ENCODE results near the gene S100A3. TPM values are rescaled to one million over a fixed set of nuclear protein-coding genes. Genes with fewer than 3 reads are reported as not detected.
A peak's percentile ranks its signal among the peaks of the same experiment; 100 is the strongest.

Gene S100A3
- total and polyA plus RNA-seq, 2 of the 8 experiments (the other 6 are each of a cell fraction or from before 2014, with no cell fraction given): 0.26 to 0.47 TPM

DNA sequence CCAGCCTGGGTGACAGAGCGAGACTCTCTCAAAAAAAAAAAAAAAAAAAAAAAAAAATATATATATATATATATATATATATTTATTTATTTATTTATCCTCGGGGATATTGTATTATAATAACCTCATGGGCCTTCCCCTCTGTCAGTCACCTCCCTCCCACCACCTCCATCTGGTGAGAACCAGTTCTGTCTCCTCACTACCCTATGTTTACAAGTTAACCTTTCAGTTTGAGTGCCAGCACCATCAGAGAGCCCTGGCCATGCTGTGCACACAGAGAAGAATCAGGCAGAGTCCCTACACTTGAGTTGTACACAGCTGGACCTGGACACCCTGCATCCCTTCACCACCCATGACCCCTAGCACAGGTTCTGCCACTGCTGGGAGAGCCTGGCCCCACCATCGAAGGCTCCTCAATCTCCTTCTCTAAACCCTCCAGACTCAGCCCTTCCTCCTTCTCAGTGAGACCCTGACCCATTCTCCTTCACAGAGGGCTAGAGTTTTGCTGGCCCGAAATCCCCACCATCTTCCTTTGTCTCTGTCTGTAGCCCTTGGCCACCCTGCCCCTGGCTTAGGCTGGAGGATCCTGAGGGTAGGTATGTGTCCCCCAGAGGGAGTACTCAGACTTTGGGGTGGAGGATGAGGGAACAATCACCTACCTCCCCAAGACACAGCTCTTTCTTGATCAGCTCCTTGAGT, 9.5 kb downstream of the S100A3 start:
- H2AK5ac ChIP-seq (ENCODE audit: low read depth, low read length): peak overlapping the region; percentile 89; the same call in 1 of the 2 replicates
- no peaks in the 10 kb centered on the region for H3K79me2 ChIP-seq (ENCODE audit: control insufficient read depth in 1 of 2, insufficient read depth in 2 of 2, low read length in 2 of 2)
- peak overlapping the region; percentile 68; the same call in 1 of the 2 replicates for H2BK12ac ChIP-seq (ENCODE audit: low read depth, low read length)
- H3K4me1 ChIP-seq (replicated peaks in 1 of 4; ENCODE audit: control insufficient read depth in 3 of 4, insufficient read depth in 4 of 4, low read length in 3 of 4): peaks cover 11 to 28% (median 20%) of the 10 kb centered on the region in 4 experiments
- peaks cover under 1% of the 10 kb centered on the region; the same call in 1 of the 2 replicates for H3K23me2 ChIP-seq (ENCODE audit: low read depth, low read length)
- peak overlapping the region; percentile 25; the same call in 1 of the 2 replicates for H2BK15ac ChIP-seq (ENCODE audit: low read length)
- no peaks in the 10 kb centered on the region for H3K36me3 ChIP-seq (ENCODE audit: control insufficient read depth in 2 of 4, insufficient read depth in 4 of 4, low read length in 3 of 4)
- no peak overlapping the region for H3K9ac ChIP-seq (replicated peaks in 1 of 4; ENCODE audit: extremely low read depth in 1 of 4, low read depth in 3 of 4, low read length in 3 of 4)
- H3K4ac ChIP-seq (replicated peaks; ENCODE audit: insufficient read length, low read depth, low read length): no peak overlapping the region
- H4K8ac ChIP-seq (ENCODE audit: extremely low read depth, insufficient read depth, low read length): no peak overlapping the region
- FAIRE-seq (no peak), DNase-seq (ENCODE audit: low read depth in 1 of 2, low spot score in 2 of 2) (no peak)
- peaks cover 0 to 16% (median 6%) of the 10 kb centered on the region in 4 experiments; a peak in 5 of 7 replicates for H3K27me3 ChIP-seq (replicated peaks in 1 of 4; ENCODE audit: control insufficient read depth in 3 of 4, extremely low read depth in 1 of 4, insufficient read depth in 3 of 4, low read length in 3 of 4)
- no peak overlapping the region for H4K5ac ChIP-seq (ENCODE audit: insufficient read length, low read depth, low read length)
- no peaks in the 10 kb centered on the region for H3K9me3 ChIP-seq (ENCODE audit: insufficient read depth in 2 of 2, low read depth in 1 of 2, low read length in 1 of 2)
- H3K56ac ChIP-seq (replicated peaks; ENCODE audit: insufficient read length, low read depth, low read length): no peak overlapping the region
- ChIA-PET POLR2A (ENCODE audit: partially characterized antibody) (interaction anchor here (0.5 to 1.2 kb wide), 5 partner anchors 22 to 129 kb away, joined by 3 to 4 read pairs (median 3); partner anchors contain the start of gene S100A13), CTCF (ENCODE audit: partially characterized antibody) (interaction anchor here (1.0 to 10.2 kb wide), 7 partner anchors 8 to 90 kb away, joined by 3 to 165 read pairs (median 6); partner anchors contain the start of genes S100A2, S100A3 and S100A4)
- H3K79me1 ChIP-seq (ENCODE audit: low read depth, low read length): no peaks in the 10 kb centered on the region
- no peak overlapping the region for H3K23ac ChIP-seq (ENCODE audit: insufficient read length)
- H3K4me3 ChIP-seq (ENCODE audit: extremely low read depth in 1 of 4, insufficient read depth in 2 of 4, low read depth in 3 of 4, low read length in 4 of 4): no peak overlapping the region
- H4K91ac ChIP-seq (replicated peaks; ENCODE audit: insufficient read length, low read length): peak overlapping the region; percentile 25
- no peak overlapping the region for H3K4me2 ChIP-seq (ENCODE audit: insufficient read depth in 1 of 2, low read depth in 2 of 2, low read length in 2 of 2)
- no peak overlapping the region for H3K14ac ChIP-seq (ENCODE audit: insufficient read length)
- no peak overlapping the region for H2AFZ ChIP-seq (ENCODE audit: low read length)
- WGBS, 2 experiments (ENCODE audit: extremely low coverage in 1 of 2, insufficient coverage in 1 of 2, insufficient read length in 1 of 2, insufficient replicate concordance in 2 of 2, low coverage in 1 of 2, low lambda C conversion rate in 2 of 2, missing lambda C conversion rate in 1 of 2): 93% methylated on average over 4 of the region's 4 CpGs; no CpG with 5 or more reads in 1 of the 2 experiments
- H2BK120ac ChIP-seq (replicated peaks; ENCODE audit: low read depth, low read length): no peak overlapping the region
- H3K27ac ChIP-seq (ENCODE audit: low read depth, low read length): no peak overlapping the region
- no peak overlapping the region for H2BK5ac ChIP-seq (ENCODE audit: low read depth, low read length)
- H3K18ac ChIP-seq (ENCODE audit: extremely low read depth, low read length): no peak overlapping the region
- peak overlapping the region; percentile 80; the same call in 1 of the 2 replicates for H2BK20ac ChIP-seq (ENCODE audit: low read length)
- no peaks in the 10 kb centered on the region for H4K20me1 ChIP-seq (replicated peaks in 1 of 2; ENCODE audit: control insufficient read depth in 1 of 2, insufficient read depth in 2 of 2, low read length in 2 of 2)
- no peak for TF ChIP-seq POLR2A (IDR thresholded peaks at IDR 0.05; ENCODE audit: control extremely low read depth in 1 of 2, low read depth in 2 of 2, low read length in 2 of 2)
- TF ChIP-seq MAX (IDR thresholded peaks at IDR 0.05): no peak
- no peak for TF ChIP-seq CHD1 (IDR thresholded peaks at IDR 0.05; ENCODE audit: low read depth, low read length)
- TF ChIP-seq SP2 (IDR thresholded peaks at IDR 0.05; ENCODE audit: low read length): no peak
- TF ChIP-seq BCL11A (IDR thresholded peaks at IDR 0.05; ENCODE audit: low read depth in 2 of 2, low read length in 2 of 2): no peak
- no peak for TF ChIP-seq TAF1 (IDR thresholded peaks at IDR 0.05; ENCODE audit: low read depth, low read length)
- TF ChIP-seq, protein P1, sequence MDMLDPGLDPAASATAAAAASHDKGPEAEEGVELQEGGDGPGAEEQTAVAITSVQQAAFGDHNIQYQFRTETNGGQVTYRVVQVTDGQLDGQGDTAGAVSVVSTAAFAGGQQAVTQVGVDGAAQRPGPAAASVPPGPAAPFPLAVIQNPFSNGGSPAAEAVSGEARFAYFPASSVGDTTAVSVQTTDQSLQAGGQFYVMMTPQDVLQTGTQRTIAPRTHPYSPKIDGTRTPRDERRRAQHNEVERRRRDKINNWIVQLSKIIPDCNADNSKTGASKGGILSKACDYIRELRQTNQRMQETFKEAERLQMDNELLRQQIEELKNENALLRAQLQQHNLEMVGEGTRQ (IDR thresholded peaks at IDR 0.05; ENCODE audit: low read length): no peak
- no peak for TF ChIP-seq TAF7 (optimal IDR thresholded peaks at IDR 0.05; ENCODE audit: borderline replicate concordance, low read depth, low read length)
- no peak for TF ChIP-seq CBX5 (IDR thresholded peaks at IDR 0.05; ENCODE audit: low read depth, low read length)
- no peak for TF ChIP-seq HDAC6 (IDR thresholded peaks at IDR 0.05; ENCODE audit: low read depth, low read length)

Measured in H1 (cell line).